RKO (cell line): ENCODE data around the gene TENM3.

Experiments
- DNase-seq: peaks from one replicate; pipeline ENCODE4 v3.0.0-alpha.2; 2016; ENCODE audit warnings: low spot score

The TENM3 gene

DNA sequence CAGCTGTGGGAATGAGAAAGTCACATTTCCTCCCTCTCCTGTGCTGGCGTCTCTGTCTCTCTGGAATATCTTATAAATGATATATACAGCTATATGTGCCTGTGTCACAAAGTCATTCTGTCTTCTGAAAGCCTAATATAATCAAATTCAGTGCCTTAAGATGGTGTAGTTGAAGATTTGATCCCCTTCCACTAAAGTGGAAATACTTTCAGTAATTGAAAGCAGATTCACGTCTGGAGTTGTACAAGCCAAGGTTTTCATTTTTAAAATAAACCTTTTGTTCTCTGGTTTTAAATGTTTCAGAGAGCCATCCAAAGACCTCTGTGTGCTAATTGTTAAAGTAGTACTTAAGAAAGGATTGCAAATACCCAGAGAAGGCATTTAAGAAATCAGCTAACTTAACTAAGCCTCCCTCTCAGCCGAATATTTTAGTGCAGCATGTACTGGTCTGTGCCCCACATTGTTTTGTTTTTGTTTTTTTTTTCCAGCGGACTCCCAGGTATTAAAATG is 206.8 kb downstream of the TENM3 start:
- DNase-seq, result no peak

DNA sequence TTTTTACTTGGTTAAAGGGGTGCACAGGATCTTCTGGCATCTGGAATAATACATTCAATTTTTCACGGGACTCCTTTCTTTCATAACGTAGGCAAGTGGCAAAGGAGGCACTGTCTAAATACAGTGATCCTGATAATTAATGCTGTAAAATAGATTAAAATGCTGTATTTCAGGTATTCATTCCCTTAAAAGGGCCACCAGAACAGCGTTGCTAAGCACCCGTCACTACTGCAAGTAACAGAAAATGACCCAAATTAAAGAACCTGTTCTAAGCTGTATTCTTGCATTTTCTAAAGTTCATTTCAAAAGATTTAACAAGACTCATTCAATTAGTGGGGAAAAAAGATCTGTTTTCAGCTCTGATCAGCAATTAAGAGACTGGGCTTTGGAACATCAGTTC is 208.2 kb downstream of the TENM3 start:
- no peak for DNase-seq

- no peak for DNase-seq
Observed at GRCh38 chr4:182453830-182454229, 210.6 kb downstream of the TENM3 start.

- no peak for DNase-seq
Observed at GRCh38 chr4:182454440-182455013, 211.3 kb downstream of the TENM3 start.

- no peak for DNase-seq
Observed at GRCh38 chr4:182465114-182465513, 221.9 kb downstream of the TENM3 start.

- DNase-seq, result no peak
Observed at GRCh38 chr4:182465979-182466378, 222.8 kb downstream of the TENM3 start.

DNA sequence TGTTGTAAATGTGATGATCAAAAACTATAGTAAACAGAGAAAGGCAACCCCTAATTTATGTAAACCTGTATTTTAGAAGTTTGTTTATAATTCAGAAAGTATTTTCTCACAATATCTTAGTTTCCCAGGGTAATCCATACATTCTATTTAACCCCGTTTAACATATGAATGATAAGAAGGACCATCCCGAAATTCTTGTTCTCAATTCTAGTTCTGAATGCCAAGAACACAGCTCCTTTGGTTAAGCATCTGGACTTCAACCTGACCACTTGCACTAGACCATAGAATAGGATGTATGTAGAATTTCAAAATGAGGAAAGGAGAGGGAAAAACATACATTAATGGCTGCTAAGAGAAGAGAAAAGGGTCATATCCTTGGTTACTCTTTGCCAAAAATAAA is 227.0 kb downstream of the TENM3 start:
- DNase-seq, result no peak

DNA sequence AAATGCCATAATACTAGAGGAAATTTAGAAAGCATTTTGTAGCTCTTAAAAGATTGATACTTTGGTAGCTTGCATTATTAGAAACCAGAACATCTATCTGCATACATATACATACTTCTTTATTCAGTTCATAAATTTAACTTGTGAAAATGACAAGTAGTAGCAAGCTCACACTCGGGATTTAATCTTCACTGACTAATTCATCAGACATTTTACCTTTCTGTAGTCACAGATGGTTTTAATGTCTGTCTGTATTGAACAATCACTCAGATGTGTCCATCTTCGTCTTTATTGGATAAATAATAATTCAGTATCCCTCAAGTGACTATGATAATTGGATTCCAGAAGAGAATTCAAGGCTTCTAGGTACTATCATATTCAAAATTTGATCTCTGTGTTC is 232.3 kb downstream of the TENM3 start:
- DNase-seq, result no peak

- DNase-seq, result peak; percentile 74
Observed at GRCh38 chr4:182478475-182478874, 235.3 kb downstream of the TENM3 start.

- no peak for DNase-seq
Observed at GRCh38 chr4:182483685-182484084, 240.5 kb downstream of the TENM3 start.

DNA sequence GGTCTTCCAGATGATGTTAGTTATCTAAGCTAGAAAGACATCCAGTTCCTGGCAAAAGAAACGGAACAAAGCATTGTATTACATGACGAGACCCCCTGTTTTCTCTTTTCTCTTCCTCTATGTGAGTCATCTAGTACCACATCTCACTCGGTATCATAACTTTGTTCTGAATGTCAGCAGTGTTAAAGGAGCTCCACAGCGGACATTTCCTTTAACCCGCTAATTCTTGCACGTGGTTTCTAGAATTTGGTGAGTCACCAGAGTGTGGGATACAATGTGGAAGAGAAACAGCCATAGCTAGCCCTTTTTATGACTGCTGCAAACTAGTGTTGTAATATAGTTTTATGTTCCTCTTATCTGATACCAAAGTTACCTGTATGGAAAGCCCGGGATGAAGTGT is 243.7 kb downstream of the TENM3 start:
- DNase-seq, result peak; percentile 21

- DNase-seq, result no peak
Observed at GRCh38 chr4:182488896-182489295, 245.7 kb downstream of the TENM3 start.

- no peak for DNase-seq
Observed at GRCh38 chr4:182489607-182490006, 246.4 kb downstream of the TENM3 start.

GRCh38 chr4:182491719-182492118 is 248.5 kb downstream of the TENM3 start:
- DNase-seq, result no peak

GRCh38 chr4:182492423-182492822 is 249.2 kb downstream of the TENM3 start:
- DNase-seq, result no peak

DNA sequence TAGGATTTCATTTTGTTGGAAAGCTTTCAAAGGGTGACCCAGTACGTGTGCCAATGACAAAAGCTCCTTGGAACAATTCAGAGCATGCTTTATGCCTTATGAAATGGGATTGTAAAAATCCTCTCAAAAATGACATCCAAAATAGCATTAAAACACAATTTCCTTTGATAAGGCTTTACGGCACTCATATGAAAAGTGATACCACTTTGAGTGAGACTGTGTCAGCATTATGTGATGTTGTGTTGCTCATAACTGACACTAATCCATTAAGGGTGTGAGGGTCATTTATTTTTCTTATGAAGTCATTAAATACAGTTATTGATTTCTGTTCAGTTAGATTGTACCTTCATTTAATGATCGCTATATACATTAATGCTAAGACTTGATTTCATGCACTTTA is 250.2 kb downstream of the TENM3 start:
- DNase-seq, result no peak

GRCh38 chr4:182494103-182494502 is 250.9 kb downstream of the TENM3 start:
- no peak for DNase-seq

GRCh38 chr4:182495031-182495430 is 251.8 kb downstream of the TENM3 start:
- DNase-seq, result no peak

GRCh38 chr4:182495645-182496385 is 252.6 kb downstream of the TENM3 start:
- no peak for DNase-seq

DNA sequence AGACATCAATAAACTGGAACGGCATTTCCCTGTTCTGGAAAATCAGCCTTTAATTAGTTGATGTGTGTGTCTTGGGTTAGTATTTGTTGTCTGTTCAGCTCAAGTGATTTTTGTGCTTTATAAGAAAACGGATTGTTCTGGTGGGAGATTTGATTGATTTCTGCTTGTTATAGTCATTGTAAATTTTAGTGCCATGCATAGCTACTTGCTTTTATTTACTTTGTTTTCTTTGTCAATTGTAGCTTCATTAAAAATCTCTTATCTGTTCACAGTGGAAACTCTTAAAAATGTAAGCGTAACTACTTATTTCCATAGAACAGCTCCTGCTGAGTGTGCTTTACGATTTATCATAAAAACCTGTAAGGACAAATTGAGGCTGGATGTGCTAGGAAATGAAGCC is 253.2 kb downstream of the TENM3 start:
- DNase-seq, result no peak

DNA sequence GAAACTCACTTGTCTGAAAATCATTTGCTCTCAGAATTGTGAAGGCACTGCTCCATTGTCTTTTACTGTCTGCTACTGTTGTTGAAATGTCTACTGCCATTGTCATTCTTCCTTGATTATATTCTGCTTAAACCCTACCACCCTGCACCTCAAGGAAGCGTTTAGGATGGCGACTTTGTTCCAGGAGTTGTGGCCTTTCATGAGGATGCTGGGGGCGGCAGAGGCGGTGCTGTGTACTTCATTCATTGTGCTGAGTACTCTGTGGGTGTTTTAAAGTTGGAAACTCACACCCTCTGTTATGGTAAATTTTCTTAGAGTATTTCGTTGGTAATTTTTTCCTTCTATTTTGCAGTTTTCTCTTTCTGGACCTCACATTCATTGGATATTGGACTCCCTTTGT is 258.9 kb downstream of the TENM3 start:
- DNase-seq, result no peak

DNA sequence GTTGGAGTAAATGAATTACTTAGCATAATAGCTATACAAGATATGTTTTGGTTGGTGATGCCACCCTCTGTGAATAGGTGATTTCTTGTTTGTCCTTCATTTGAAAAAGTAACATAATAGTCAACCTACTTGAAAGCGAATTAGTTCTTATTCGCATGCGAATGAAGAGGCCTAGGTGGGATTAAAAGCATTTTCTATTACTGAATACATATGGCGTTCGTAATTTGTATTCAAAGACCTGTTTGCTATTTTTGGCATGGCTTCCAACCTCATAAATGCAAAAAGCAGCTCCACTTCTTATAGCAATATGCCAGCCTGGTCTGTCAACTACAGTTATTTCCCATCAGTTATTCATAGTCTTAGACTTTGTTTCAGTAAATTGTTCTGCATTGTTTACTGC is 261.3 kb downstream of the TENM3 start:
- no peak for DNase-seq

DNA sequence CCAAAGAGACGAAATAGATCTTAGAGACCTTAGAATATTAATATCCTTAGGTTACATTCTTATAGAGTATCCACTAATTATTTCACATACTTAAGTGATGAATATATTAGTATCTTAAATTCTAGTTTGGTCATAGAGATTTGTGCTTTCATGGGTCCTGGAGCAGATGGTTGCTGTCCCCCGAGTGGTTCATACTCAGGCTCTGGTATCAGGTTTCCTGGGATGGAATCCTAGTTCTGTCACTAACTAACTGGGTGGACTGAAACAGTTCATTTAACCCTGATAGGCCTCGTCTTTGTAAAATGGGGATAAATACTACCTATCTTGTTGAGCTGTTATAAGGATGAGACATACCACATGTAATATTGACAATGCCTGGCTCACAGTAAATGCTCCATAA is 264.6 kb downstream of the TENM3 start:
- no peak for DNase-seq

GRCh38 chr4:182510836-182511235 is 267.6 kb downstream of the TENM3 start:
- no peak for DNase-seq
